Vagina (tissue), 2 donors: Measurements from ENCODE around the gene ZNF195. TPM values are rescaled to one million over a fixed set of nuclear protein-coding genes. Genes with fewer than 3 reads are reported as not detected.

Experiments
- DNase-seq, 2 donors: peaks; one replicate each; pipeline ENCODE4 v3.0.0-alpha.2; 2017; ENCODE audit errors: extremely low spot score in 2 of 2
- H3K27ac ChIP-seq: fragments of 200-600 bp; sonication (generic); one replicate; pipeline ENCODE4 v1.5.1; 2019
- H3K27me3 ChIP-seq: fragments of 200-600 bp; sonication (generic); one replicate; pipeline ENCODE4 v1.5.1; 2019
- H3K36me3 ChIP-seq, 2 donors: fragments of 200-600 bp; sonication (generic); one replicate each; pipeline ENCODE4 v1.5.1; 2017 to 2019
- H3K4me1 ChIP-seq: fragments of 200-600 bp; sonication (generic); one replicate; pipeline ENCODE4 v1.5.1; 2019
- H3K4me3 ChIP-seq, 2 donors: fragments of 200-600 bp; sonication (generic); 1 replicate in 1 of 2; 2 replicates in 1 of 2; pipeline ENCODE4 v1.5.1; 2016 to 2019
- H3K9me3 ChIP-seq: fragments of 200-600 bp; sonication (generic); one replicate; pipeline ENCODE4 v1.5.1; 2019
- CTCF ChIP-seq, 3 experiments: fragments of 450-650 bp in 2 of 3; fragments of 200-600 bp in 1 of 3; sonication (generic) in 1 of 3; IDR thresholded peaks; one replicate each; pipeline ENCODE4 v1.5.1; 2017 to 2019; ENCODE audit warnings: antibody characterized with exemption in 3 of 3, mild to moderate bottlenecking in 2 of 3, moderate library complexity in 2 of 3
- POLR2A ChIP-seq, 2 donors: fragments of 450-650 bp; IDR thresholded peaks; one replicate each; pipeline ENCODE4 v1.6.1; 2017; ENCODE audit warnings: antibody characterized with exemption in 2 of 2, mild to moderate bottlenecking in 2 of 2, moderate library complexity in 2 of 2
- POLR2AphosphoS5 ChIP-seq, 2 donors: sonication (generic); formaldehyde crosslinking; IDR thresholded peaks; one replicate each; pipeline ENCODE4 v1.9.0; 2017; ENCODE audit warnings: antibody characterized with exemption in 2 of 2, mild to moderate bottlenecking in 2 of 2, low read depth in 1 of 2; ENCODE audit not compliant: insufficient read depth in 1 of 2
- intact Hi-C: fragments of 100-400 bp; cut with DNase I; formaldehyde crosslinking; loops from one replicate; pipeline ENCODE4 v1.15.1; 2023
- total RNA-seq: library from RNA; depleted of rRNA; stranded (reverse); fragments of >200 nt; gene quantifications from one replicate; pipeline ENCODE4 v1.2.3, GENCODE V29; 2016

The ZNF195 gene
- total RNA-seq, 1 donor from 2014 or later: 13.0 TPM

GRCh38 chr11:3368199-3368598 lies 10.7 kb downstream of the ZNF195 start:
- DNase-seq: no peak
- Histone ChIP-seq H3K4me1 (no peaks in the 10 kb centered on the region), H3K27ac (no peak overlapping the region), H3K36me3 (peaks cover 4 to 81% of the 10 kb centered on the region in 2 donors), H3K4me3 (no peak overlapping the region), H3K27me3 (no peaks in the 10 kb centered on the region), H3K9me3 (peaks cover 6% of the 10 kb centered on the region)
- TF ChIP-seq CTCF (IDR thresholded peaks at IDR 0.05) (no peak), POLR2A (IDR thresholded peaks at IDR 0.05) (no peak), POLR2AphosphoS5 (IDR thresholded peaks at IDR 0.05; ENCODE audit: insufficient read depth in 1 of 2, low read depth in 1 of 2) (no peak)
- intact Hi-C loops: no loop called here

DNA sequence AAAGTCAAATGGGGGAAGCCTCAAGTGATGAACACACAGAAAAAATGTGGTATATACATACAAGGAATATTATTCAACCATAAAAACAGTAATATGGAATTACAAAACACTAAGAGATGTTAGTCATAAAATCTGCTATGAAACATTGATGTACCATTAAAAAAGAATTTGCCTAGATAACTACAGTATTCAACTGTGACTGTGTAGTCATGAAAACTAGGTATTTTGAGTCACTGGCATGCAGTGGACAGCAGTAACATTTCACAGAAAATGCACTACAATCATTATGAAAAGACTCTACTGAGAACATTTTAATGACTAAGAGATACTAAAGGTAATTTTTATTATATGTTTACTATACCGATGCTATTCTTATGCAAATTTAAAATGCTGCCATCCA lies 11.7 kb downstream of the ZNF195 start:
- Histone ChIP-seq H3K4me1 (no peaks in the 10 kb centered on the region), H3K9me3 (peaks cover 6% of the 10 kb centered on the region), H3K27ac (no peak overlapping the region), H3K4me3 (no peak overlapping the region), H3K27me3 (no peaks in the 10 kb centered on the region), H3K36me3 (peaks cover 4 to 90% of the 10 kb centered on the region in 2 donors)
- intact Hi-C loops: no loop called here
- no peak for TF ChIP-seq POLR2AphosphoS5 (IDR thresholded peaks at IDR 0.05; ENCODE audit: insufficient read depth in 1 of 2, low read depth in 1 of 2)
- TF ChIP-seq POLR2A (IDR thresholded peaks at IDR 0.05): no peak
- TF ChIP-seq CTCF (IDR thresholded peaks at IDR 0.05): no peak
- no peak for DNase-seq

GRCh38 chr11:3359092-3359824 lies 19.7 kb downstream of the ZNF195 start:
- Histone ChIP-seq H3K9me3 (peaks cover 23% of the 10 kb centered on the region), H3K27ac (no peak overlapping the region), H3K27me3 (no peaks in the 10 kb centered on the region), H3K4me3 (no peak overlapping the region), H3K36me3 (peaks cover 10 to 55% of the 10 kb centered on the region in 2 donors), H3K4me1 (no peaks in the 10 kb centered on the region)
- no peak for DNase-seq
- TF ChIP-seq POLR2AphosphoS5 (IDR thresholded peaks at IDR 0.05; ENCODE audit: insufficient read depth in 1 of 2, low read depth in 1 of 2): no peak
- intact Hi-C loops: no loop called here

DNA sequence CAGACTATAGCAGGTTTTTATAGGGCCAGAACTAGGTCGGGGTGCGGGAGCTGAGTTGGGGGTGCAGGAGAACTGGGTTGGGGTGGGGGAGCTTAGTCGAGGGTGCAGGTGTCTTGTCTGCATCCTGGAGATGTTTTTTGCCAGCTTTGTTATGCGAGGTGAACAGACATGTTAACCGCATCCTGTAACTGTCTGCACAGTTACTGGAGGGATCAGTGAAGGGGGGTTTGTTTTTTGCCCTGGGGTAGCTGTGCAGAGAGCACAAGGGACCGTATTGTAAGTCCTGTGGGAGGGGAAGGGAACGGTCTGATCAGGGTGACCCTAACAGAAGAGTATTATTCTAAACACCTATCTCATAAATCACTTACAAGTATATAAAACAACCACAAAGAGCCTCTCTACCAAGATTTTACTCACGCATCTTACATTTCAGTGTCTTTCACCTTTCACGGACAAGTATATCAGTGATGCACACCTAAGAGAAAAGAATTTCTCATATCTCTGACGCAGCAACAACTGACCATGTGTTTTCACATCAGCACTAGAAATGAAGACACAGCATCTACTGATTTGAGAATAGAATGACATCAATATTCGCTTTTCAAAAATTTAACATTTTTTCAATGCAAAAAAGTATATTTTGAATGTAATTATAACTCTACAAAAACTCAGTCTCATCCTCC lies 20.8 kb downstream of the ZNF195 start:
- intact Hi-C loops: no loop called here
- no peaks in the 10 kb centered on the region for H3K27me3 ChIP-seq
- TF ChIP-seq CTCF (IDR thresholded peaks at IDR 0.05) (no peak), POLR2A (IDR thresholded peaks at IDR 0.05) (no peak), POLR2AphosphoS5 (IDR thresholded peaks at IDR 0.05; ENCODE audit: insufficient read depth in 1 of 2, low read depth in 1 of 2) (no peak)
- H3K4me1 ChIP-seq: no peaks in the 10 kb centered on the region
- peaks cover 17% of the 10 kb centered on the region for H3K9me3 ChIP-seq
- no peak for DNase-seq
- H3K4me3 ChIP-seq: no peak overlapping the region
- H3K27ac ChIP-seq: no peak overlapping the region
- H3K36me3 ChIP-seq: peaks cover 10 to 44% of the 10 kb centered on the region in 2 donors

- Histone ChIP-seq H3K4me1 (no peaks in the 10 kb centered on the region), H3K27me3 (no peaks in the 10 kb centered on the region), H3K9me3 (peaks cover 17% of the 10 kb centered on the region), H3K36me3 (peaks cover 10 to 36% of the 10 kb centered on the region in 2 donors), H3K4me3 (no peak overlapping the region), H3K27ac (no peak overlapping the region)
- no peak for DNase-seq
- no peak for TF ChIP-seq POLR2A (IDR thresholded peaks at IDR 0.05)
- intact Hi-C loops: no loop called here
Observed at GRCh38 chr11:3357302-3357701, 21.6 kb downstream of the ZNF195 start.

- TF ChIP-seq POLR2A (IDR thresholded peaks at IDR 0.05) (no peak), POLR2AphosphoS5 (IDR thresholded peaks at IDR 0.05; ENCODE audit: insufficient read depth in 1 of 2, low read depth in 1 of 2) (no peak), CTCF (IDR thresholded peaks at IDR 0.05) (no peak)
- no peak for DNase-seq
- Histone ChIP-seq H3K4me1 (no peaks in the 10 kb centered on the region), H3K27me3 (no peaks in the 10 kb centered on the region), H3K36me3 (peaks cover 10 to 31% of the 10 kb centered on the region in 2 donors), H3K27ac (no peak overlapping the region), H3K4me3 (no peak overlapping the region), H3K9me3 (peaks cover 17% of the 10 kb centered on the region)
- intact Hi-C loops: no loop called here
Observed at GRCh38 chr11:3356858-3357257, 22.1 kb downstream of the ZNF195 start.
